Lower leg skin (tissue), 4 donors: ENCODE measurements around the gene RASA2. TPM values are rescaled to one million over a fixed set of nuclear protein-coding genes. Genes with fewer than 3 reads are reported as not detected.

Source experiments
- DNase-seq, 2 donors: peaks; one replicate each; pipeline ENCODE4 v3.0.0-alpha.2; 2019; ENCODE audit warnings: low spot score in 2 of 2
- H3K4me3 ChIP-seq: fragments of 200-600 bp; sonication (generic); 2 replicates; pipeline ENCODE4 v1.5.1; 2017; ENCODE audit warnings: mild to moderate bottlenecking, low read depth; ENCODE audit not compliant: poor library complexity, severe bottlenecking
- POLR2A ChIP-seq, 2 donors: fragments of 450-650 bp; IDR thresholded peaks; one replicate each; pipeline ENCODE4 v1.6.1; 2016 to 2017; ENCODE audit warnings: antibody characterized with exemption in 2 of 2, mild to moderate bottlenecking in 1 of 2, moderate library complexity in 1 of 2
- WGBS, 2 donors: methylation state at CpG; one replicate each; pipeline ENCODE4 v1.1.5; 2018; 5-methylcytosine and 5-hydroxymethylcytosine counted together
- intact Hi-C: fragments of 100-400 bp; cut with DNase I; formaldehyde crosslinking; loops from one replicate; pipeline ENCODE4 v1.15.0; 2023; ENCODE audit warnings: low total_unique reads
- total RNA-seq, 4 donors: library from RNA; depleted of rRNA; stranded (reverse); fragments of >200 nt; gene quantifications; one replicate each; pipeline ENCODE4 v1.1.0, GENCODE V29; 2016
- TF ChIP-seq, protein P1 (sequence below), 3 donors: fragments of 450-650 bp; IDR thresholded peaks; one replicate each; pipeline ENCODE4 v1.5.1; 2016; ENCODE audit warnings: antibody characterized with exemption in 3 of 3, mild to moderate bottlenecking in 3 of 3, moderate library complexity in 2 of 3

Gene RASA2
- total RNA-seq, 4 donors from 2014 or later: 18.7 to 46.2 (median 21.2) TPM

DNA sequence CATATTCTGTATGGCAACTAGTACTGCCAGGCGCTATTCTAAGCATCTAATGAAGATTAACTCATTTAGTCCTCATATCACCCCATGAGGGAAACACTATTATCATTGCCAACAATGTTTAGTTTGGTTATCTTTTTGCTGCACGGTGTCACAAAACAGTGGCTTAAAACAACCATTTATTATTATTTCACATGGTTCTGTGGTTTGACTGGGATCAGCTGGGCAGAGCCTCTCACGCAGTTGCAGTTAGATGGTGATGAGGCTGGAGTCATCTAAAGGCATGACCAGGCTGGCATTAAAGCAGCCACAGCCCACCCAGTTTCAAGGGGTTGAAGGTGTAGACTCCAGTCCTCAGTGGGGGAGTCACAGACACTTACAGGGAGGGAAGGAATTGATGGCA is 32.8 kb upstream of the RASA2 start:
- intact Hi-C loops: no loop called here
- no peak for DNase-seq

DNA sequence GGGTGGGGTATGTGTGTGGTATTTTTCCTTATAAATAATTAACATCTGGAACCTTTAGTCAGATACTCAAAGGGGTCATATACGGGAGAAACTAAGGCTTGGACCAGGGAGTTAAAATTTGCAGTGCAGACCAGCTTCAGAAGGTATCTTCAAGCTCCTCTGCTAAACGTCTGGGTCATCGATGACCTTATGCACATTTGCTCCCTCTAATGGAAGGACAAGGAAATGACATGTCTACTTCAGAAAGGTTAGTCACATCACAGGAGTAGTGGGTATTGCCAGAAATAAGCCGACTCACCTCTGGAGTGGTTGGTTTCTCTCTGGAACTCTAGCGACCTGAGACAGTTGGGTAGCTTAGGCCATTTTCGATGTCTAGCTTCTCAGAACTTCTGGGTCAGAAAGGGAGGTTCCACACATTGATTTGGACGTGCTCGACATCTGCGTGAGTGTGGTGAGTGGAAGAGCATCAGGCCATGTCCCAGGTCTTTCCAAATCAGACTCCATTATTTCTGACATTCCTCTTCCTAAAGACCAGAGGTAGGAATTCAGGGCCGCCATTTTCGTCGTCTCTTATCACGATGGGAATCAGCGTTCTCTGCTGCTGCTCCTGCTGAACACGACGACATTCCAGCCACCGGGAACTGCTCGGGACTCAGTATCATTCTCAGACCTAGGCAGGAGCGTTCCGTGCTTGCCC is 31.8 kb upstream of the RASA2 start:
- no peak for DNase-seq
- TF ChIP-seq, protein P1, sequence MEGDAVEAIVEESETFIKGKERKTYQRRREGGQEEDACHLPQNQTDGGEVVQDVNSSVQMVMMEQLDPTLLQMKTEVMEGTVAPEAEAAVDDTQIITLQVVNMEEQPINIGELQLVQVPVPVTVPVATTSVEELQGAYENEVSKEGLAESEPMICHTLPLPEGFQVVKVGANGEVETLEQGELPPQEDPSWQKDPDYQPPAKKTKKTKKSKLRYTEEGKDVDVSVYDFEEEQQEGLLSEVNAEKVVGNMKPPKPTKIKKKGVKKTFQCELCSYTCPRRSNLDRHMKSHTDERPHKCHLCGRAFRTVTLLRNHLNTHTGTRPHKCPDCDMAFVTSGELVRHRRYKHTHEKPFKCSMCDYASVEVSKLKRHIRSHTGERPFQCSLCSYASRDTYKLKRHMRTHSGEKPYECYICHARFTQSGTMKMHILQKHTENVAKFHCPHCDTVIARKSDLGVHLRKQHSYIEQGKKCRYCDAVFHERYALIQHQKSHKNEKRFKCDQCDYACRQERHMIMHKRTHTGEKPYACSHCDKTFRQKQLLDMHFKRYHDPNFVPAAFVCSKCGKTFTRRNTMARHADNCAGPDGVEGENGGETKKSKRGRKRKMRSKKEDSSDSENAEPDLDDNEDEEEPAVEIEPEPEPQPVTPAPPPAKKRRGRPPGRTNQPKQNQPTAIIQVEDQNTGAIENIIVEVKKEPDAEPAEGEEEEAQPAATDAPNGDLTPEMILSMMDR (IDR thresholded peaks at IDR 0.05): peak in 1 of 3 donors; percentile 66
- no peak for TF ChIP-seq POLR2A (IDR thresholded peaks at IDR 0.05)
- H3K4me3 ChIP-seq: no peak overlapping the region
- intact Hi-C loops: no loop called here
- 65 to 67% methylated on average over 20 of the region's 20 CpGs for WGBS, 2 donors

More for the DNA sequence above, 32.8 kb upstream of the RASA2 start:
- no peak overlapping the region for H3K4me3 ChIP-seq
- TF ChIP-seq, protein P1 (IDR thresholded peaks at IDR 0.05): no peak
- no peak for TF ChIP-seq POLR2A (IDR thresholded peaks at IDR 0.05)
- WGBS, 2 donors: 85 to 91% methylated on average over 3 of the region's 3 CpGs

DNA sequence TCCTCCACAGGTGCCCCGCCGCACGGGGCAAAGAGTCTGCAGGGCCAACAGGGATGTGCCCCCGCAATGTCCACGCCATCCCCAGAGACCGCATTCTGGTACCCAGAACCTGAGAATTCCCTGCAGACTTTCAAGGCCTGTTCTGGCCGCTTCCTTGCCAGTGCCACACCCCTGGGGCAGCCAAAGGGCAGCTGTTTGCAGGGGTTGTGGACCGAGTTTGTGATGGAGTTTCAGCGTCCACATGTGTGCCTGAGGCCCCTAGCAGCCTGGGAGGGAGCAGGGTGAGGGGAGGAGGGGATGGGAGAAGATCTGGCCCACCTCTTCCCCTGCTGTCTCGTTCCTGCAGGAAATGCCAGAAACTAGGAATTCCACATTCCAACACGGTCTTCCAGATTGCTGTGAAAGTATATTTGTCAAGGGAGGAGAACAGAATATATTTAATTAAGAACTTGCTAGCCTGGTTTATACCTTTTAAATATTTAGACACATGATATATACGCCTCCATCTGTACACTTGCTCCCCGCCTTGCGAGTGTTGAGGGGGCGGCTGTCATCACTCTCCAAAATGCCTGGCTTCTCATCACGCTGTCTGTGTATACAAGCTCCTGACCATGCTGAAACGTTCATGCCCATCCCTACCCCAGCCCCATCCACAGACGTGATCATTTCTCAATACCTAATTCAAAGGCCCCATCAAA is 31.1 kb upstream of the RASA2 start:
- TF ChIP-seq POLR2A (IDR thresholded peaks at IDR 0.05): no peak
- TF ChIP-seq, protein P1 (IDR thresholded peaks at IDR 0.05): no peak
- intact Hi-C loops: no loop called here
- H3K4me3 ChIP-seq: no peak overlapping the region
- no peak for DNase-seq
- 57 to 62% methylated on average over 18 of the region's 18 CpGs for WGBS, 2 donors

DNA sequence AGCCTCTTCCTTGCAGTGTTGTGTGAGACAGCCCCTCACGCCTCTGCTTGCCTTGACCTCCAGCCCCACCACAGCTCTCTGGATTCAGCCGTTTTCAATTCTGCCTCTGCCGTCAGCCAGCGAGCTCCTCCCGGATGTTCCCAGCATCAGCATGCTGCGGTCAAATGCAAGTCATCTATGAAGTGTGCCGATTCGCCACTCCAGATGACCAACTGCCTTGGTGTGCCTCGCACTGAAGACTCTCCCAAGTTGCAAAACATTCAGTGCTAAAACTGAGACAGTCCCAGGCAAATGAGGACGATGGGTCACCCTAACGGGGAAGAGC is 30.6 kb upstream of the RASA2 start:
- intact Hi-C loops: no loop called here
- TF ChIP-seq, protein P1 (IDR thresholded peaks at IDR 0.05): no peak
- no peak for TF ChIP-seq POLR2A (IDR thresholded peaks at IDR 0.05)
- 57 to 80% methylated on average over 11 of the region's 11 CpGs for WGBS, 2 donors
- DNase-seq: no peak
- H3K4me3 ChIP-seq: no peak overlapping the region

DNA sequence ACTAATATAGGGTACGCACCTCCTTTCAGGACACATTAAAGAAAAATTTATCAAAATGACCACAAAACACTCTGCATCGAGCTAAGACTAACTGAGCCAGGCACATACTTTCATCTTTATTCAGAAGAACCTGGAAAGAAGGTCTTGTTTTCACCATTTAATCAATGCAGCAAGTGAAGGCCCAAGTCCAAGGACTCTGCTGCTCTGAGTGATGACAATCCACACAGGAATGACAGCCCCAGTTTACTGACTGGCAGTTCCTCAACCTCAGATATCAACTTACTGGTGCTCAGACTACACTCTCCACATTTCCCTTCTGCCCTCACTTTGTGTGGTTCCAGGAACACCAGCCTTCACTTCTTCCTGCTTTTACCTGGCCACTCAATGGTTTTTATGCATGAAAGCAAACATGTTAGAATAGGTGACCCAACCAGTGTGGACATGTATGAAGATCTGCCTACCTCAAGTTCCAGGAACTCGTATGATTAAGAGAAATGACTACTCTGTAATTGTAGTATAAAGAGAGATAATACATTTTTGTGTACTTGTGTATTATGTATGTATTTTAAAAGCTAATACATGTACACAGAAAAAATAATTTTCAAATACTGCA is 29.1 kb upstream of the RASA2 start:
- intact Hi-C loops: no loop called here
- TF ChIP-seq, protein P1 (IDR thresholded peaks at IDR 0.05): no peak
- TF ChIP-seq POLR2A (IDR thresholded peaks at IDR 0.05): no peak
- no peak overlapping the region for H3K4me3 ChIP-seq
- no peak for DNase-seq
- 63 to 66% methylated on average over 3 of the region's 3 CpGs for WGBS, 2 donors
